ENCODE data around the gene URM1. TPM values are rescaled to one million over a fixed set of nuclear protein-coding genes. Genes with fewer than 3 reads are reported as not detected.

URM1 gene
- total and polyA plus RNA-seq, 7 experiments from 2014 or later: 32.3 to 72.4 (median 49.0) TPM

GRCh38 chr9:128435611-128436010 lies 64.4 kb downstream of the URM1 start:
- Mint-ChIP-seq H3K27ac (no peak overlapping the region), H3K27me3 (no peaks in the 10 kb centered on the region), H3K9me3 (no peaks in the 10 kb centered on the region), H3K36me3 (no peaks in the 10 kb centered on the region), H3K4me1 (peaks cover 0 to 6% (median 4%) of the 10 kb centered on the region in 7 donors), H3K4me3 (no peak overlapping the region)
- ChIA-PET POLR2A (no interaction called here), CTCF (no interaction called here)
- H3K36me3 ChIP-seq (ENCODE audit: control insufficient read depth in 2 of 3, insufficient read depth in 3 of 3, low read length in 3 of 3): no peaks in the 10 kb centered on the region
- ATAC-seq (no peak), DNase-seq (no peak)
- H3K27me3 ChIP-seq (ENCODE audit: control insufficient read depth in 2 of 2, insufficient read depth in 2 of 2, low read length in 2 of 2): no peaks in the 10 kb centered on the region
- no peaks in the 10 kb centered on the region for H3K4me1 ChIP-seq (ENCODE audit: control insufficient read depth in 2 of 2, insufficient read depth in 2 of 2, low read length in 2 of 2)
- no peaks in the 10 kb centered on the region for H3K9me3 ChIP-seq (ENCODE audit: control insufficient read depth in 2 of 3, low read length in 3 of 3)
- no peak overlapping the region for H3K4me3 ChIP-seq (ENCODE audit: low read length)
- H3K27ac ChIP-seq (ENCODE audit: low read depth, low read length): no peak overlapping the region
- intact Hi-C loops (cut with micrococcal nuclease): no loop called here

GRCh38 chr9:128438343-128439109 lies 67.4 kb downstream of the URM1 start:
- Mint-ChIP-seq H3K27me3 (no peaks in the 10 kb centered on the region), H3K9me3 (no peaks in the 10 kb centered on the region), H3K4me3 (no peak overlapping the region), H3K27ac (no peak overlapping the region), H3K4me1 (peaks cover 0 to 6% (median 4%) of the 10 kb centered on the region in 7 donors), H3K36me3 (no peaks in the 10 kb centered on the region)
- Histone ChIP-seq H3K4me1 (ENCODE audit: control insufficient read depth in 2 of 2, insufficient read depth in 2 of 2, low read length in 2 of 2) (no peaks in the 10 kb centered on the region), H3K27ac (ENCODE audit: low read depth, low read length) (no peak overlapping the region), H3K36me3 (ENCODE audit: control insufficient read depth in 2 of 3, insufficient read depth in 3 of 3, low read length in 3 of 3) (no peaks in the 10 kb centered on the region), H3K4me3 (ENCODE audit: low read length) (no peak overlapping the region), H3K27me3 (ENCODE audit: control insufficient read depth in 2 of 2, insufficient read depth in 2 of 2, low read length in 2 of 2) (no peaks in the 10 kb centered on the region), H3K9me3 (ENCODE audit: control insufficient read depth in 2 of 3, low read length in 3 of 3) (no peaks in the 10 kb centered on the region)
- POLR2A ChIA-PET: interaction anchor here (0.6 kb wide), 1 partner anchor 157 kb away, joined by 3 read pairs; no protein-coding TSS in a partner anchor
- ATAC-seq (peak; percentile 97), DNase-seq (peak; percentile 40 to 86 (median 70))
- CTCF ChIA-PET: interaction anchor here (0.7 to 1.5 kb wide), 4 partner anchors 9 to 143 kb away, joined by 3 to 7 read pairs (median 3); no protein-coding TSS in a partner anchor
- intact Hi-C loops (cut with micrococcal nuclease): loop anchor here (1.0 to 2.0 kb wide), 5 partner anchors 18 to 114 kb away; partner anchors contain the start of genes ODF2 (in 2 of the 2), GLE1 (in 1 of the 2) and SPTAN1 (in 1 of the 2)

DNA sequence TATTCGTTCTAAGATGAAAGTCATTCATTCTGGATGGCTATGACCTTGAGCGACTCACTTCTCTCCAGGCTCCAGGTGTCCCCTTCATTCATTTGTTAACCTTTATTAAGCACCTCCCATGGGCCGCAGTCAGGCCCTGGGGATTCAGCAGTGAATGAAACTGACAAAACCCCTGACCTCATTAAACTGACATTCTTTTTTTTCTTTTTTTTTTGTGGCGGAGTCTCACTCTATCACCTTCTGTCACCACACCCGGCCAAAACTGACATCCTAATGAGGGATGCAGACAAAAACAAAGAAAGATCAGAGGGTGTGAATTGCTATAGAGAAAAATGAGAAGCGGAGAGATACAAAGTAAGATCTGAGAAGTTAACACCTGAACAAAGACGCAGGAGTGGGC lies 68.1 kb downstream of the URM1 start:
- no peak overlapping the region for H3K4me3 Mint-ChIP-seq
- H3K4me3 ChIP-seq (ENCODE audit: low read length): no peak overlapping the region
- H3K36me3 Mint-ChIP-seq: no peaks in the 10 kb centered on the region
- no peaks in the 10 kb centered on the region for H3K27me3 Mint-ChIP-seq
- peak overlapping the region in 1 of 9 donors; percentile 51 for H3K27ac Mint-ChIP-seq
- CTCF ChIA-PET: interaction anchor here (0.6 to 1.5 kb wide), 3 partner anchors 8 to 219 kb away, joined by 3 to 4 read pairs (median 3); no protein-coding TSS in a partner anchor
- DNase-seq (no peak), ATAC-seq (no peak)
- no peaks in the 10 kb centered on the region for H3K36me3 ChIP-seq (ENCODE audit: control insufficient read depth in 2 of 3, insufficient read depth in 3 of 3, low read length in 3 of 3)
- POLR2A ChIA-PET: no interaction called here
- H3K9me3 ChIP-seq (ENCODE audit: control insufficient read depth in 2 of 3, low read length in 3 of 3): no peaks in the 10 kb centered on the region
- no peaks in the 10 kb centered on the region for H3K4me1 ChIP-seq (ENCODE audit: control insufficient read depth in 2 of 2, insufficient read depth in 2 of 2, low read length in 2 of 2)
- intact Hi-C loops (cut with micrococcal nuclease): loop anchor here (2.0 kb wide), 2 partner anchors 66 to 114 kb away; partner anchors contain the start of genes GLE1 (in 1 of the 2) and SPTAN1 (in 1 of the 2)
- H3K4me1 Mint-ChIP-seq: peaks cover 0 to 6% (median 4%) of the 10 kb centered on the region in 7 donors
- H3K27me3 ChIP-seq (ENCODE audit: control insufficient read depth in 2 of 2, insufficient read depth in 2 of 2, low read length in 2 of 2): no peaks in the 10 kb centered on the region
- H3K27ac ChIP-seq (ENCODE audit: low read depth, low read length): no peak overlapping the region
- H3K9me3 Mint-ChIP-seq: no peaks in the 10 kb centered on the region

Small RNAs within 50 kb of the gene (microRNA-seq; reads per million reads assigned to microRNA genes)
- gene MIR219B (ENCODE audit: borderline microRNAs expressed): not detected

Other genes starting within 250 kb of the URM1 start
- gene PTGES2, start 243.6 kb upstream of the URM1 start, total RNA-seq: 10 to 100 TPM; 52.0 to 70.8 (median 61.3) TPM
- gene PTGES2, start 243.6 kb upstream of the URM1 start, polyA plus RNA-seq: 10 to 100 TPM; 32.3 to 36.1 TPM
- gene LCN2, start 221.9 kb upstream of the URM1 start, total RNA-seq: not detected
- gene LCN2, start 221.9 kb upstream of the URM1 start, polyA plus RNA-seq: not detected
- gene BBLN, start 211.1 kb upstream of the URM1 start, total RNA-seq: 10 to 100 TPM; 42.7 to 87.8 (median 48.0) TPM
- gene BBLN, start 211.1 kb upstream of the URM1 start, polyA plus RNA-seq: 100 to 1,000 TPM in 1 of 2 donors, 10 to 100 TPM in 1; 99.2 to 102 TPM
- 100 to 1,000 TPM; 110 to 163 (median 142) TPM for gene CIZ1, start 179.8 kb upstream of the URM1 start, total RNA-seq
- gene CIZ1, start 179.8 kb upstream of the URM1 start, polyA plus RNA-seq: 10 to 100 TPM; 11.2 to 38.2 TPM
- 1 to 10 TPM in 2 of 5 experiments, under 1 TPM in 3; 0.24 to 2.0 (median 0.94) TPM for gene DNM1, start 168.0 kb upstream of the URM1 start, total RNA-seq
- under 1 TPM in 1 of 2 donors, not detected in 1; 0.24 TPM for gene DNM1, start 168.0 kb upstream of the URM1 start, polyA plus RNA-seq
- 10 to 100 TPM; 56.5 to 76.6 (median 70.6) TPM for gene GOLGA2, start 95.4 kb upstream of the URM1 start, total RNA-seq
- gene GOLGA2, start 95.4 kb upstream of the URM1 start, polyA plus RNA-seq: 1 to 10 TPM; 6.0 to 7.4 TPM
- 10 to 100 TPM in 2 of 5 experiments, 1 to 10 TPM in 3; 8.7 to 17.4 (median 9.8) TPM for gene SWI5, start 95.1 kb upstream of the URM1 start, total RNA-seq
- gene SWI5, start 95.1 kb upstream of the URM1 start, polyA plus RNA-seq: 10 to 100 TPM; 34.6 to 36.6 TPM
- 10 to 100 TPM; 11.5 to 27.2 (median 21.6) TPM for gene TRUB2, start 48.9 kb upstream of the URM1 start, total RNA-seq
- 10 to 100 TPM; 19.8 to 26.3 TPM for gene TRUB2, start 48.9 kb upstream of the URM1 start, polyA plus RNA-seq
- 10 to 100 TPM; 32.9 to 47.2 (median 42.4) TPM for gene COQ4, start 48.5 kb upstream of the URM1 start, total RNA-seq
- 10 to 100 TPM; 29.6 to 30.3 TPM for gene COQ4, start 48.5 kb upstream of the URM1 start, polyA plus RNA-seq
- gene SLC27A4, start 30.8 kb upstream of the URM1 start, total RNA-seq: 10 to 100 TPM in 4 of 5 experiments, 1 to 10 TPM in 1; 6.4 to 20.1 (median 12.1) TPM
- 1 to 10 TPM; 6.1 to 7.3 TPM for gene SLC27A4, start 30.8 kb upstream of the URM1 start, polyA plus RNA-seq
- 1 to 10 TPM in 1 of 5 experiments, under 1 TPM in 4; 0.19 to 2.2 (median 0.77) TPM for gene CERCAM, start 49.5 kb downstream of the URM1 start, total RNA-seq
- under 1 TPM; 0.15 to 0.54 TPM for gene CERCAM, start 49.5 kb downstream of the URM1 start, polyA plus RNA-seq
- 10 to 100 TPM; 25.0 to 52.8 (median 30.2) TPM for gene ODF2, start 84.6 kb downstream of the URM1 start, total RNA-seq
- gene ODF2, start 84.6 kb downstream of the URM1 start, polyA plus RNA-seq: 10 to 100 TPM; 15.7 to 28.8 TPM
- gene GLE1, start 133.3 kb downstream of the URM1 start, total RNA-seq: 10 to 100 TPM; 14.2 to 46.5 (median 30.5) TPM
- gene GLE1, start 133.3 kb downstream of the URM1 start, polyA plus RNA-seq: 10 to 100 TPM; 21.2 to 34.5 TPM
- gene SPTAN1, start 181.2 kb downstream of the URM1 start, total RNA-seq: 100 to 1,000 TPM; 336 to 433 (median 375) TPM
- gene SPTAN1, start 181.2 kb downstream of the URM1 start, polyA plus RNA-seq: 100 to 1,000 TPM in 1 of 2 donors, 10 to 100 TPM in 1; 46.6 to 156 TPM

Measured in naive thymus-derived CD4-positive, alpha-beta T cell (primary cell).